Stimulated activated CD4-positive, alpha-beta T cell treated with anti-CD3 and anti-CD28 coated beads, Interleukin-4, amount 100 ng/mL, for 1 hour (primary cell): ENCODE measurements around the gene PTPRT.

Experiments used
- DNase-seq: peaks from one replicate; pipeline ENCODE4 v3.0.0-alpha.2; 2020

The PTPRT gene

DNA sequence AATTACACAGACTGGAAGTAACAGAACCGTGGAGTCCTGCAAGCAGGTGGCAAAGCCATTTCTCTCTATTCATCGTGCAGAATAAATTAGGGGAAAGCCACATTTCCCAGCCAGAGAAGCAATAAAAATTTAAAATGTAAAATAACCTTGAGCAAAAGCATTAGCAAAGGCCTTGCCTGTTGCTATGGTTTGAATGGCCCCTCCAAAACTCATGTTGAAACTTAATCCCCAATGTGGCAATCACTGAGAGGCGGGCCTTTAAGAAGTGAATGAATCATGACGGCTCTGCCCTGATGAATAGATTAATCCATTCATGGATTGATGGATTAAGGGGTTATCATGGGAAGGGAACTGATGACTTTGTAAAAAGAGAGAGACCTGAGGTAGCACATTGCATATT, 679.0 kb downstream of the PTPRT start:
- DNase-seq: no peak

DNA sequence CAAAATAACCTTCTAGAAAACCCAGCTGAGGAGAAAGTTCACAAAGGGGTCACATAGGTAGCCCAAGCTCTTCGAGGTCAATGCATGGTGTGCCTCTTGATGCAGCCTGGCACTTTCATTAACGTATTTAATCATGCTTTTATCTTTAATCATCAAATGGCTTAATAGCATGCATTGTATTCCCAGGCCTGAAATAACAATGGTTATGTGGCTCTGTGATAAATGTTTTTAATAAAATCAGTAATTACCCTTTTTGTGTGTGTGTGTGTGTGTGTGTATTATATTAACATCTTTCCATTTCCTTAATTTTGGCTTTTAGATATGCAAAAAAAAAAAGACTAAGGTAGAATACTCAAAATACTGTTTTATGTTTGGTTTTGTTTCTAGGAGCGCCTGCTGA, 681.8 kb downstream of the PTPRT start:
- DNase-seq: no peak

DNA sequence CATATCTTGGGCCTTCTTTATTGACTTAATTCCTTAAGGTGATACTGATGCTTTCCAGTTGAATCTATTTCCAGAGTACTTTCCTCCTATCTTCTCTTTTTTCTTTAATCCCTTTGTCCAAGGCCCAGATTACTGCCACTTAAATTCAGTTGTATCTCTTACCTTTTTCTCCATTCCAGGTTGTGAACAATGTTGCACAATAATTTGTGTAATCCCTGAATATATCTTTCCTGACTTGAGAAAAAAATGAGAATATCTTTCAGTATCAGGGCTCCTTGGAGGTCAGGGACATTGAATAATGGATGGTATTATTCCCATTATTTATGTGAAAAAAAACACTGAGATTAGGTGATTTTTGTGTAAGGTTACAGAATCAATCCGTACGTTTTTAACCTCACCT, 683.3 kb downstream of the PTPRT start:
- no peak for DNase-seq

DNA sequence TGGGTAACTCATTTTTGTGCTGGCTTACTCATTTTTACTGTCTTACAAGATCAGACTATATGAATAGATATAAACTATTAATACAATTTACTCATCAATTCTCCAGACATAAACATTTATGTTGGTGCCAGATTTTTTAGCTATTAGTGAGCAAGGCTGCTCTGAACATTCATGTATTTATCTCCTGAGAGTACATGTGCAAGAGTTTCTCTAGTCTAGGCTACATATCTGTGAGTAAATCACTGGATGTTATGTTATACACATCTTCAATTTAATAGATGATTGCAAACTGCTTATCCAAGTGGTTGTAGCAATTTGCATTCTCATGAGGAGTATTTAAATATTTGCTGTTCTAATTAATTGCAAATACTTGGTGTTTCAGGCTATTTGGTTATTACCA, 687.1 kb downstream of the PTPRT start:
- DNase-seq: no peak

DNA sequence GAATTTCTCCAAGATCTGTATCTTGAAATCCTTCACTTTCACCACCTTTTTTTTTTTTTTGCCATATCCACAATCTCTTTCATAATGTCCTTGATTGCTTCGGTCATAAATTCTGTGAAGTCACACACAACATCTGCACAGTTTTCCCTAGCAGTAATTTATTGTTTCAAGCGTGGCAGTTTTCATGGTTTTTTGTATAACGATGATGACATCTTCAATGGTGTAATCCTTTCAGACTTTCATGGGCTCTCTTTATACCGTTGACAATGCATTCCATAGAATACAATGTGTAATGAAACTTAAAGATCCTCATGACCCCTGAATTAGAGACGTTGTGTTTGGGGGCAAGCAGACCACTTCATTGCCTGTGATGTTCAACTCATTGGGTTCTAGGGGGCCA, 693.1 kb downstream of the PTPRT start:
- DNase-seq: no peak

DNA sequence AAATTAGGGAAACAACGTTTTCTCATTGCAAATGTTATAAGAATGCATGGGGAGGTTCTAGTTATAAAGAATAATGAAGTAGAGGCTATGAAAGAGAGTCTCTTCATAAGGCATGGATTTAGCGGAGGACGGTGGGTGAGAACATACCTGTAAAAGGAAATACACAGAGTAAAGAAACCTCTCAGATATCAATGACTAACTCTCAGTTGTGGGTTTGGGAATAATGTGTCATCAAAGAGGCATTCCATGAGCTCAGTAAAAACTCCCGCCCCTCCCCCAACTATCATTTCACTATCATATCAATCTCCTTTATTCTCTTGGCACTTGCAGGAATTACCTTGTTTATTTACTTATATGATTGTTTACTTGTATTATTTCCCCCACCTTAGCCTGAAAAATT, 695.4 kb downstream of the PTPRT start:
- DNase-seq: no peak

DNA sequence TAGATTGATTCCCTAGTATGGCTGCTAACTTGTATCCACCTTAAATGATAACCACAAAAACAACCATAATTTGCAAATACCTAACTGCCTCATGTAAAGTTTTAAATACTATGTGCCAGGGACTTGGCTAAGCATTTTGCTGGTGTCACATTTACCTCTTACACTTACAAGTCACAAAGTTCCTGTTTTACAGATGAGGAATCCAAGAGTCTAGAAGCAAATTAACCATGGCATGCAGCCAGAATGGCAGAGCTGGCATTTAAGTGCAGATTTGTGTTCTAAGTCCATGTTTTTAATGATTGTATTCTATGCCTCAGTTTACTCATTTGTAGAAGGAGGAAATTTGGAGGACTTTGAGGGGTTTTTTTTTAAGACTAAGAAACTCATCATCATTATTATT, 696.7 kb downstream of the PTPRT start:
- DNase-seq: no peak

DNA sequence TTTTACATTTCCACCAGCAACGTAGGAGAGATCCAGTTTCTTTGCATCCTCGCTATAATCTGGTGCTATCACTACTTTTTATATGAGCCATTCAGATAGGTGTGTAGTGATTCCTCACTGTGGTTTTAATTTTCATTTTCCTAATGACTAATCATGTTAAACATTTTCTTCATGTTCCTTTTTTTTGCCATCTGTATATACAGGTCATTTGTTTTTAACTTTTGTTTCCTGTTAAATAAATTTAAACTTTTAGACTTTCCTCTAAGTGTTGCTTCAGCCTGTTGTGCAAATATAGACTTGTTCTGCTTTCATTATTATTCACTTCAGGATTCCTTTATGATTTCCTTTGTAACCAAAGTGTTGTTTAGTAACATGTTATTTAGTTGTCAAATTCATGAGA, 697.4 kb downstream of the PTPRT start:
- DNase-seq: no peak

DNA sequence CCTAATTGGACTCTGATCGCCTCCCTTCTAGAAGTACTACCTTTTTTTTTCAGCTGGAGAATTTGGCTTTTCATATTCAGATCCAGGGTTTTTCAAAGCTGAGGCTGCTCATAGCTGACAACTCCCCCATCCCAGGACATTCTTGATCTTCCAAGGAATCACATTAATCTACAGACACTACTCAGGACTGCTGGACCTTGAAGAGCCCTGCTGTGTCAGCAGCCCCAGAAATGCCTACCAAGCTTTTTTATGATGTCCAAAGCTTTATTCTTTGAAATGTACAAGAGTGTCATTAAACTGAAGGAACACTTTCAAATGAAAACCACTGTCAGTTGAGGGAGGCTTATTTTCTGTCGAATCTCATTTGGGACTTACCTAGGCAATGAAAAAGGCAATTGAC, 704.1 kb downstream of the PTPRT start:
- DNase-seq: no peak

DNA sequence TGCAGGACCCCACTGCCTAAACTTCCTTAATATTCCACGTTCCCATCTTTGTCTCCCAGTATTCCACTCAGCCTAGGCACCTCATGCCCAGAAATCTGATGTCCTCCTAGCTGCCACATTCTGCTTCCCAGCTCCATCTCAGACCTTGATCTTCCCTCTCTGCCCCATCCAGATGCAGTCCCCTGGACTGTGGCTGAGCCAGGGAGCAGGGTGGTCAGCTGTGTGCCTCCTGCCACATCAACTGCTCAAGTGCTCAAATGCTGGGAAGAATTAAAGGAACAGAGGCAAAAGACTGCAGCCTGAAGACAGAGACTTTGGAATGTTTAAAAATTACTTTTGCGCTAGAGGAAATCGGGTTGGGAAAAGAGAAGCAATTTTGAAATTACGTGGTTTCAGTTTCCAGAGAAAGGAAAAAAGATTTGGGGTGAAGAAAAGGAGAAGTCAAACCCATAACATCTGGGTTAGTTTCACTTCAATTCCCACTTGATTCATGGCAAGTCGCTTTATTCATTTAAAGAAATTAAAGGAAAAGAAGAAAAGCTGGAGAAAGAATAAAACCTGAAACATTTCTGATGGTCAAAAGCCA, 704.8 kb downstream of the PTPRT start:
- DNase-seq: no peak

DNA sequence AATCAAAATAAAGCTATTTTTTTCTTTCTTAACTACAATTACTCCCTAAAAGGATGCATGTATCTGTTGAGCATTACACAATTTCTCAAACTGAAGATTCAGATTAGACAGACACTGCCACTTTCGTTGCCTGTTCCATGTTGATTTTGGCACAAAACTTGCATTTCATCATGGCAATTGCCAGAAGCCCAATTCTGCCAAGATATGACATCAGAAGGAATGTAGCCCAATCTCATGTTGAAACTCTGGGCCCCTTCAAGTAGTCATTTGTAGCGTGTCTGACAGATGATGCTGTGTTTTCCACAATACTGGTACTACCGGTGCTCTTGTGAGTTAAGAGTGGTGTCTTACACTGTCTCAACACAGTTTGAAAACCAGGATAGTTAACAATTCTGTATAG, 705.4 kb downstream of the PTPRT start:
- no peak for DNase-seq

DNA sequence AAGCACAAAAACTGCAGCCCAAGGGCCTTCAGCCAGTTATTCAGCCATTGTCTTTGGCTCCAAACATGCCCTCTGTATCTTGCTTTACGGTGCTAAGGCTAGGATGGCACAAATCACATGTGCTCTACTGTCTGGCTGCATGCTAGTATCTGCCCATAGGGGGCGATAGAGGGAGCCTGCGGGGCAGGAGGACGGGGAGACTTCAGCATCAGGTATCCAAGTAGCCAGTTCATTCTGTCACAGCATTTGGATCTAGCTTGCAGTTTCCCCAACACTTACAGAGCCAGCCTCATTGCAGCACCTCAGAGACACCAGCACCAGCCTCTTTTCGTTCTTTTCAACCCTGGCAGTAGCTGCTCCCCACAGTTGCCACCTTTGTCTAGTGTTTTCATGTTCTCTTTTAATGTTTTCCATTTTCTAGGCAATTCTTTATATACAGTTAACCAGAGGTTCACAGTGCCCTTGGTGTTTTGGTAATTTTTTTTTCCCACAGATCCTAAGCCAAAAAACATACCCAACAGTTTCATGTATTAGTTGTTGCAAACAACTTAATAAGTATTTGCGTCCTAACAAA, 705.9 kb downstream of the PTPRT start:
- DNase-seq: no peak

DNA sequence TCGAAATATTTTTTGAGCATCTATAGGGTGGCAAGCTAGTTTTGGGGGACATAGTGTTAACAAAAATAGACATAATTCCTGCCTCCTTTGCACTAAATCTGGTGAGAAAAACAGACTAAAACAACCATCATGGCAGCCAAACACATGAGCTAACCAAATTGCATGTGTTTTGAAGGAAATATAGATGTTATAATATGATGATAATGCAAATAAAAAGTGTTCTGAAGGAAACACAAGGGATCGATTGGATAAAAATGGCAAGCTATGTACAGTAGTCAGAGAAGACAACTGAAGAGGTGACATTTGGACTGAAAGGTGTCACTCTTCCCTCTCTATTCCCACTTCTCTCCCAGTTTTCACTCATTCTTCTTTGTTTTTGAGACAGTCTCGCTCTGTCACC, 706.9 kb downstream of the PTPRT start:
- DNase-seq: no peak

DNA sequence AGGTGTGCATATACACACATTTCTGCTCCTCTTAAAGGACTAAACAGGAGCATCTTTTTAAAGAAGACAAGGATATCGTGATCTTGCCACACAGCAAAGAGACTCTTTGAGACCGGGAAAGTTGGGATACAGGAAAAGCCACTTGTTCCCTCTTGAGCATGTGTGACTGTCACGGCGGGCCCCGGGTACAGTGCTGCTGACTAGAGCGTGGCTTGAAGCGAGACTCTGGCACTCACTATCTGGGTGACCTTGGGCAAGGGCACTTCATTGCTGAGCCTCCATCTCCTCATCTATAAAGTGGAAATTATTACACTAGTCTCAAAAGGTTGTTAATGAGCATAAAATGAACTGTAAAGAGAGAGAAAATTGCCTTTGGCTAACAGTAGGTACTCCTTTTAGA, 713.9 kb downstream of the PTPRT start:
- no peak for DNase-seq

DNA sequence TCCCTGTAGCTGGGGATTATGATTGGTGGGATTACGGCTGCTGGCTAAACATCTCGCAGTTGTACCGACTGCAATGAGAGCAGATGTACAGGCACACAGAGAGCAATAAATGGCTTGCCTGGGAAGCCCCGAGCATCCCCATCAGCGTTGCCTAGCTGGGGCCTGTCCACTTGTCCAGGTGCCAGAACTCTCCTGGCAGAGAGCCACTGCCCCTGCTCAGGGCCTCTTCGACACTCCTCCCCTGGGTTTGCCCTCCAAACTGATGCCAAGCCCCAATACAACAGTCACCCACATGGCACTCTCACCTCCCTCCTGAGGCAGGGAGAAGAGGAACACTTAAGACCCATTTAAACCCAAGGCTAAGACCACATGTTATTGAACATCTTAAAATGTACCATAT, 715.1 kb downstream of the PTPRT start:
- DNase-seq: no peak

DNA sequence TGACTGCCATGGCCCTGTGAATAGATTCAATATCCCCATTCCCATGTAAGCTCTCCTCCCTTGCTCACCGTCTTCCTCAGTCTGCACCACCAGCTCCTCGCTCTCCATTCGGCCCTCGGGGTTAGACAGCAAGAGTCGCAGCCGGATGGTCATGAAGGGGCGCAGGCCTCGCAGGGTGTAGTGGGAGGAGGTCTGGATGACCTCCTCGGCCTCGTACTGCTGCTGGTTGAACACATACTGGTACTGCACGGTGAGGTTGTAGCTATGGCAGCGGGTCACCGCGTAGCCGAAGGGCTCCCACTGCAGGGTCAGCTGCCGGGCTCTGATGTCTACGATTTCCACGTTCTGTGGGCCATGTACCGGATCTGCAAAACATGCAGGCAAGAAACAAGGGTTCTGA, 717.5 kb downstream of the PTPRT start:
- no peak for DNase-seq

DNA sequence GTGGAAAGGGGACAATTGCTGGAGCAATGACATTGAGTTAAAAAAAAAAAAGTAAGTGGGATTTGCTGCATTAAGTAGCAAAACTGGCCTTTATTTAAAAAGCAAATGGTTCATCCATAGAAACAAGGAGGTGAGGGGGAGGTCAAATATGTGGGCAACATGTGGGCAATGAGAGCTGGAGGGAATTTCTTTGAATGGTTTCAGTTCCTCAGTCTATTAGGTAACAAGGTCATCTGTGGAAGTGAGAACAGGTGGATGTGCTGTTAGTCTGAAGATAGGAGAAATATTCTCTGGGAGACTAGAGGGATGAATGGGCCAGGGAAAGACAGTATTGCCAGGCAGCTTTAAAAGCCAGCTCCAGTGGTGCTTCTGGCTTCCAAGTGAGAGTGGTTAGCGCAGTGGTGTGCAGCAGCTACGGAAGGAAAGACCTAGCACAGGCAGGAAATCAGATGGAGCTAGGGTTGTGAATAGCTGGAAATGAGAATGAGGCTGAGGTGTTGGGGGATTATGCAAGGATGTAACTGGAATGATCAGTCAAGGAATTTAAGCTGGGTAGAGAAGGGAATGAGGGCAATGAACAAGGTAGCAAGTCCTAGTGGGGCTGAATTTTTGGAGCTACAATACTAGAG, 727.6 kb downstream of the PTPRT start:
- no peak for DNase-seq

DNA sequence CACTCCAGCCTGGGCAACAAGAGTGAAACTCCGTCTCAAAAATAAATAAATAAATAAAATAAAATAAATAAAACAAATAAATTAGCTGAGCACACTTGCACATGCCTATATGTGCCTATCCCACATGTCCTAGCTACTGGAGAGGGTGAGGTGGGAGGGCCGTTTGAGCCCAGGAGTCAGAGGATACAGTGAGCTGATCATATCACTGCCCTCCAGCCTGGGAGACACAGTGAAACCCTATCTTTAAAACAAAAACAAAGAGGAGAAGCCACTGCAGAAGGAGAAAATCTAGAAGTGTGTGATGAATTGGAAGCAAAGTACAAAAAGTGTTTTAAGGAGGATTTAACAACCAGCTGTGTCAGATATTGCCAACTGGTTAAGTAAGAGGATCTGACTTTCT, 728.4 kb downstream of the PTPRT start:
- no peak for DNase-seq

DNA sequence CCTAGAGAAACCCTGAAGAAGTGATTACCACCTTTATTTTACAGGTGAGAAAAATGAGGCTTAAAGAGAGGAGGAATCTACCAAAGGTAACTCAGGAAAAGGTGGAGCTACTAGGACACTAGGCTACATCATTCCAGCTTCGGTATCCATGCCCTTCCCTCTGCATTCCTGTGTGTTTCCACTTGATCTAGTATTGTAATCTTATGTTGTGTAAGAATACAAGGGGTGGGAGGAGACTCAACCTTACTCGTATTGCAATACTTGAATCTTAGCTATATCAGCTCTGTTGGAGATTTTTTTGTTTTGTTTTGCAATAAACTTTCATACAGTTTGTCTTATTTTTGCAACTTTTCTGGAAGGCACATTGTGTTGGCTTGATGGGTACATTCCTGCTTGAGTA, 742.4 kb downstream of the PTPRT start:
- no peak for DNase-seq

DNA sequence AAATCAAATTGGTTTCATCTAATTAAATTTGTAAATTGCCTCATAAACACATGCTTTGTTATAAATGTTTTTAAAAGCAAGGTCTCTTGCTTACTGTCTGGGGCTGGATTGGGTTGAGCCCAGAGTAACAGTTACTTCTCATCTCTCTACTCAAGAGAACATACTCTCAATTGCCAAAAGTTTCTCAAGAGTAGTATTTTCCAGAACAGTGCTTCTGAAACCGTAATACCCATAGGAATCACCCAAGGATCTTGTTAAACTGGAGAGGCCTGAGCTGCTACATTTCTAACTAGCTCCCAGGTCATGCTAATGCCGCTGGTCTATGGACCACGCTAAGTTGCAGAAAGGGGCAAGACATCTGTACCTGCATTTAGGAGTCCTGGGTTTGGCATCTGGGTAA, 744.9 kb downstream of the PTPRT start:
- DNase-seq: no peak

DNA sequence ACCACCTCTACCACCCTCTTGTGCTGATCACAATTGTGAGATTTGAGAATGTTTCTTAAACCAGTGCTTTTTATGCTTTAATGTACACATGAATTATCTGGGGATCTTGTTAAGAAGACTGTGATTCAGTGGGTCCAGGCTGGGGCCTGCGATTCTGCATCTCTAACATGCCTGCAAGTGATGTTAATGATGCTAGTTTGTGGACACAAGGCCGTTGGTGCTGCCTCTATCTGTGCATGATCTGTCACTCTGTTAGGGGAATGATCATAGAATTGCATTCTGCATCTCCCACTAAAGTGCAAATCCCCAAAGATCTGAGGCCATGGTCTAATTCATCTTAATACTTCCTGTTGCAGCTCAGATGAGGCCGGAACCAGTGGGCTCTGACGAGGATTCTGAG, 746.5 kb downstream of the PTPRT start:
- DNase-seq: no peak

DNA sequence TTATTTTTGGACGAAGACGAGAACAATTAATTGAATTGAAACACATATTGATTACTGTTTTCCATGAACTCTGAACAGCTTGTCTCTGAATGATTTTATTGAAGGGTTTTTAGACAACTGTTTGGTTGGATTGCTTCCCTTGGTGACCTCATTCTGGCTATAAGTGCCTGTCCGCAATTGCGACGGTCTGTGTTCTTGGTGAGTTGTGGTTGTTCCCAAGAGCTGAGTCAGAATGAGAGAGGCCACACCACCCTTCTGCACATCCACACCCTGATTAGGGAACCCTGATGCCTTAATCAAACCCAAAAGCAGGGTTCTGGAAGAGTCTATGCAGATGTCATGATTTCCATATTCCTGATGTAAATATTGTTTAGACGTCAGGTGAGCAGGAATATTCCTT, 747.0 kb downstream of the PTPRT start:
- DNase-seq: no peak

DNA sequence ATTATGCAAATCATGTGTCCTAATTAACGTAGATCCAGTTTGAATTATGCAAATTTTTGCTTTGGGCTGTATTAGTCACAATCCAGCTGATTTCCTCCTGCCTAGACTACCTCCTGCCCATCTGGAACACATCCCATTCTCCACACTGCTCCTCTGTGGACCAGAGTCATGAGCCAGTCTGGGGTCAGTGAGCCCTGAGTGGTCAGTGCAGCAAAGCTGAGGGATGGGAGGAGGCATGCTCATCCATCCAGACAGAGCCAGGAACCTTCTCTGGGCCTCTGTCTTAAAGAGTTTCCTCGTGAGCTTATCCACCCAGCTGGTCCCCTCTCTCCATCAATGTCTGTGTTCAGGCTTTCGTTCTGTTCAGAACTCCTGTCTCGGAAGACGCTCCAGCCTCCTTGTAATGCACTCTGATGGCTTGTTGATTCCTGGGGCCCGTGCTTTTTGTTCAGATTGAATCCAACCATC, 747.8 kb downstream of the PTPRT start:
- DNase-seq: no peak

DNA sequence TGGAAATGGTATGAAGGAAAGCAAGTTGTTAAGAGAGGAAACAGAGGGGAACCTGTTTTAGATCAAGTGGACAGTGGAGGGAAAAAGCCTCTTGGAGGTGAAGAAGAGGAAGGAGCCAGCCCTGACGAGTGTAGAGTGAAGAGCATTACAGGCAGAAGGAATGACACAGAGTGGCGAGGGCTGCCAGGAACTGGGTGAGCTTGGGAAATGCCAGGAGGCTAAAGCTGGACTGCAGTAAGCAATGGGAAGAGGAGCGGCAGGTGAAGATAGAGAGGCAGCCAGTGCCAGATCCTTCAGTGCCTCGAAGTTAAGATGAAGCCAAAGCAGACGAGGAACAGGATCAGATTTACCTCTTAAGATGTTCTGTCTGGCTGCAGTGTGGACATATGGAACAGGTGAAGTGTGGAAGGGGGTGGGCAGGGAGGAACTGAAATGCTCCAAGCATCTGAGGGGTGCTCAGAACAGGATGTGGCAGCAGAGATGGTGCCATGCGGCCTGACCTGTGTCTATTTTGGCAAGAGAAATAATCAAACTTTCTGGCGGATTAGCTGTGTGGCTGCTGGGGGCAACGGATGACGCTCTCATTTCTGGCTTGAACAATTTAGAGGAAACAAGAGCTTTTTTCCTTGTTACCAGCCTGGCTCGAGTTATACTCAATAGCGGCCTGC, 748.4 kb downstream of the PTPRT start:
- no peak for DNase-seq
